T-helper 1 cell treated with Interleukin-12 subunit alpha and Interleukin-12 subunit beta and Interleukin-4 antibody, amounts not matched to agents 30 μg/mL and 1 μg/mL, for 36 hours (primary cell): ENCODE results near the gene POPDC2.

Source experiments
- H3K27ac Mint-ChIP-seq: one replicate; pipeline ENCODE4 v1.8.0; 2021; ENCODE audit warnings: mild to moderate bottlenecking, mixed read lengths
- H3K27me3 Mint-ChIP-seq: one replicate; pipeline ENCODE4 v1.8.0; 2021; ENCODE audit warnings: low read depth, mixed read lengths
- H3K36me3 Mint-ChIP-seq: one replicate; pipeline ENCODE4 v1.8.0; 2021; ENCODE audit warnings: low read depth, mixed read lengths
- H3K4me1 Mint-ChIP-seq: one replicate; pipeline ENCODE4 v1.8.0; 2021; ENCODE audit warnings: low read depth, mixed read lengths
- H3K4me3 Mint-ChIP-seq: one replicate; pipeline ENCODE4 v1.8.0; 2021; ENCODE audit warnings: mild to moderate bottlenecking, moderate library complexity, mixed read lengths
- H3K9me3 Mint-ChIP-seq: one replicate; pipeline ENCODE4 v1.8.0; 2021; ENCODE audit warnings: mixed read lengths

The POPDC2 gene

GRCh38 chr3:119625451-119626153 lies 34.8 kb downstream of the POPDC2 start:
- H3K4me1 Mint-ChIP-seq, result peaks cover 22% of the 10 kb centered on the region
- H3K36me3 Mint-ChIP-seq, result no peaks in the 10 kb centered on the region
- peaks cover 3% of the 10 kb centered on the region for H3K27me3 Mint-ChIP-seq
- H3K9me3 Mint-ChIP-seq, result no peaks in the 10 kb centered on the region
- no peak overlapping the region for H3K4me3 Mint-ChIP-seq
- no peak overlapping the region for H3K27ac Mint-ChIP-seq

- Mint-ChIP-seq H3K4me3 (no peak overlapping the region), H3K27ac (no peak overlapping the region), H3K4me1 (peaks cover 21% of the 10 kb centered on the region), H3K27me3 (peaks cover 4% of the 10 kb centered on the region), H3K36me3 (no peaks in the 10 kb centered on the region), H3K9me3 (no peaks in the 10 kb centered on the region)
Measured at GRCh38 chr3:119624002-119624720, 36.2 kb downstream of the POPDC2 start.

- Mint-ChIP-seq H3K27me3 (peaks cover 12% of the 10 kb centered on the region), H3K27ac (no peak overlapping the region), H3K4me1 (no peaks in the 10 kb centered on the region), H3K36me3 (no peaks in the 10 kb centered on the region), H3K4me3 (no peak overlapping the region), H3K9me3 (no peaks in the 10 kb centered on the region)
Measured at GRCh38 chr3:119620899-119621298, 39.5 kb downstream of the POPDC2 start.

- Mint-ChIP-seq H3K36me3 (no peaks in the 10 kb centered on the region), H3K27me3 (peaks cover 12% of the 10 kb centered on the region), H3K4me3 (no peak overlapping the region), H3K9me3 (no peaks in the 10 kb centered on the region), H3K27ac (no peak overlapping the region), H3K4me1 (no peaks in the 10 kb centered on the region)
Measured at GRCh38 chr3:119619094-119619493, 41.3 kb downstream of the POPDC2 start.

GRCh38 chr3:119616056-119616455 lies 44.3 kb downstream of the POPDC2 start:
- no peaks in the 10 kb centered on the region for H3K36me3 Mint-ChIP-seq

GRCh38 chr3:119613872-119614271 lies 46.5 kb downstream of the POPDC2 start:
- peaks cover 23% of the 10 kb centered on the region for H3K27me3 Mint-ChIP-seq
- no peak overlapping the region for H3K4me3 Mint-ChIP-seq
- H3K4me1 Mint-ChIP-seq, result no peaks in the 10 kb centered on the region
- H3K27ac Mint-ChIP-seq, result no peak overlapping the region
- no peaks in the 10 kb centered on the region for H3K9me3 Mint-ChIP-seq
- no peaks in the 10 kb centered on the region for H3K36me3 Mint-ChIP-seq

More at GRCh38 chr3:119616056-119616455, 44.3 kb downstream of the POPDC2 start:
- no peaks in the 10 kb centered on the region for H3K9me3 Mint-ChIP-seq
- H3K4me3 Mint-ChIP-seq, result no peak overlapping the region
- peaks cover 12% of the 10 kb centered on the region for H3K27me3 Mint-ChIP-seq
- H3K4me1 Mint-ChIP-seq, result no peaks in the 10 kb centered on the region
- no peak overlapping the region for H3K27ac Mint-ChIP-seq

- Mint-ChIP-seq H3K36me3 (no peaks in the 10 kb centered on the region), H3K27me3 (peaks cover 26% of the 10 kb centered on the region), H3K4me1 (no peaks in the 10 kb centered on the region), H3K4me3 (no peak overlapping the region), H3K9me3 (no peaks in the 10 kb centered on the region), H3K27ac (no peak overlapping the region)
Measured at GRCh38 chr3:119613201-119613600, 47.2 kb downstream of the POPDC2 start.

GRCh38 chr3:119611664-119612063 lies 48.7 kb downstream of the POPDC2 start:
- H3K27ac Mint-ChIP-seq, result no peak overlapping the region
- no peaks in the 10 kb centered on the region for H3K9me3 Mint-ChIP-seq
- no peaks in the 10 kb centered on the region for H3K4me1 Mint-ChIP-seq
- peaks cover 24% of the 10 kb centered on the region for H3K27me3 Mint-ChIP-seq
- no peaks in the 10 kb centered on the region for H3K36me3 Mint-ChIP-seq
- H3K4me3 Mint-ChIP-seq, result no peak overlapping the region

GRCh38 chr3:119609301-119609700 lies 51.1 kb downstream of the POPDC2 start:
- H3K27me3 Mint-ChIP-seq, result peaks cover 23% of the 10 kb centered on the region
- peaks cover under 1% of the 10 kb centered on the region for H3K4me1 Mint-ChIP-seq

GRCh38 chr3:119608405-119609000 lies 51.9 kb downstream of the POPDC2 start:
- H3K9me3 Mint-ChIP-seq, result no peaks in the 10 kb centered on the region
- H3K27me3 Mint-ChIP-seq, result peaks cover 23% of the 10 kb centered on the region
- H3K4me1 Mint-ChIP-seq, result peaks cover 2% of the 10 kb centered on the region
- H3K4me3 Mint-ChIP-seq, result no peak overlapping the region
- H3K36me3 Mint-ChIP-seq, result no peaks in the 10 kb centered on the region
- H3K27ac Mint-ChIP-seq, result no peak overlapping the region

More at GRCh38 chr3:119609301-119609700, 51.1 kb downstream of the POPDC2 start:
- H3K27ac Mint-ChIP-seq, result no peak overlapping the region
- H3K4me3 Mint-ChIP-seq, result no peak overlapping the region
- no peaks in the 10 kb centered on the region for H3K36me3 Mint-ChIP-seq
- no peaks in the 10 kb centered on the region for H3K9me3 Mint-ChIP-seq

- Mint-ChIP-seq H3K4me1 (peaks cover 10% of the 10 kb centered on the region), H3K4me3 (no peak overlapping the region), H3K27ac (no peak overlapping the region)
Measured at GRCh38 chr3:119604878-119605277, 55.5 kb downstream of the POPDC2 start.

GRCh38 chr3:119602676-119603075 lies 57.7 kb downstream of the POPDC2 start:
- no peaks in the 10 kb centered on the region for H3K9me3 Mint-ChIP-seq
- no peak overlapping the region for H3K27ac Mint-ChIP-seq
- H3K4me1 Mint-ChIP-seq, result peaks cover 24% of the 10 kb centered on the region
- H3K4me3 Mint-ChIP-seq, result no peak overlapping the region
- peaks cover 4% of the 10 kb centered on the region for H3K27me3 Mint-ChIP-seq
- H3K36me3 Mint-ChIP-seq, result no peaks in the 10 kb centered on the region

More at GRCh38 chr3:119604878-119605277, 55.5 kb downstream of the POPDC2 start:
- Mint-ChIP-seq H3K36me3 (no peaks in the 10 kb centered on the region), H3K27me3 (peaks cover 16% of the 10 kb centered on the region), H3K9me3 (no peaks in the 10 kb centered on the region)

GRCh38 chr3:119601154-119601553 lies 59.2 kb downstream of the POPDC2 start:
- no peak overlapping the region for H3K4me3 Mint-ChIP-seq
- H3K36me3 Mint-ChIP-seq, result no peaks in the 10 kb centered on the region
- peaks cover 30% of the 10 kb centered on the region for H3K4me1 Mint-ChIP-seq
- H3K27me3 Mint-ChIP-seq, result no peaks in the 10 kb centered on the region
- H3K27ac Mint-ChIP-seq, result no peak overlapping the region
- no peaks in the 10 kb centered on the region for H3K9me3 Mint-ChIP-seq

GRCh38 chr3:119600732-119601131 lies 59.7 kb downstream of the POPDC2 start:
- H3K27me3 Mint-ChIP-seq, result no peaks in the 10 kb centered on the region
- H3K9me3 Mint-ChIP-seq, result no peaks in the 10 kb centered on the region
- no peak overlapping the region for H3K4me3 Mint-ChIP-seq
- peaks cover 34% of the 10 kb centered on the region for H3K4me1 Mint-ChIP-seq
- no peak overlapping the region for H3K27ac Mint-ChIP-seq
- H3K36me3 Mint-ChIP-seq, result no peaks in the 10 kb centered on the region
